K562 treated with DMSO at 1 percent for 12 hours (cell line): Measurements from ENCODE around the gene RABL3. TPM values are rescaled to one million over a fixed set of nuclear protein-coding genes. Genes with fewer than 3 reads are reported as not detected.

Experiments used
- total RNA-seq: library from RNA; unstranded; fragments of 300-600 nt; gene quantifications from 2 replicates; pipeline ENCODE4 v1.2.3, GENCODE V29; 2022; ENCODE audit not compliant: insufficient read depth

Gene RABL3
- 2.6 and 4.2 TPM in 2 replicates for total RNA-seq

DNA sequence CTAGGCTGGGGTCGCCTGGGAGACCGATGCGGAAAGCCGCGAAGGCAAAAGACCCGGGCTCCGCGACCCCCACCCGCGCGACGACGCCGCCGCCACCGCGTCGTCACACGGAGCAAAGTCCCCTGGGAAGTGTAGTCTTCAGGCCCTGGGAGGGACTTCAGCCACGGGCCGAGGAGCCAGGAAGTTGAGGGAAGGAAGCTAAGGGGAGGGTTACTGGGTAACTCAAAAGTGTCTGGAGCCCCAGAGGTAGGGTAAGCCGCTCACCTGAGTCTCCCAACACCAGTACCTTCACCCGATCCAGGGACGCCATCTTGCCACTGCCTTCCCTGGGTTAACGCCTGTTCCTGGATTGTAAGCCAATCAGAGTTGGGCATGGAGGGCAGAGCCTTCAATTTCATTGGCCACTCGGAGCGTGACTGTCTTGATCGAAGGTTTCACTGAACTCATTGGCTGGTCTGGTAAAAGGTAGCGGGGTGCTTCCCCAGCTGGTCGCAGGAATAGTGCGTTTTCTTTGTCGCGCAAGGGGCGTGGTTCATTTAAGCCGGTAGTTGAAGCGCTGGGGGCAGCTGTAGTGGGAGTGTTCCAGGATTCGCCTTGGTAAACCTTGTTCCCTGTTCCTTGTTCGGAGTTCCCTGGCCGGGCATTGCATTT lies at the start of gene RABL3, which contains the start of gene GTF2E1:
RABL3 (minus strand) TSS at position 319 of the 651 bp plus-strand sequence; CDS start at position 310, 9 bp downstream.
GTF2E1 (plus strand) TSS at position 547 of the 651 bp plus-strand sequence. CDS start 7,809 bp downstream, outside the sequence.

DNA sequence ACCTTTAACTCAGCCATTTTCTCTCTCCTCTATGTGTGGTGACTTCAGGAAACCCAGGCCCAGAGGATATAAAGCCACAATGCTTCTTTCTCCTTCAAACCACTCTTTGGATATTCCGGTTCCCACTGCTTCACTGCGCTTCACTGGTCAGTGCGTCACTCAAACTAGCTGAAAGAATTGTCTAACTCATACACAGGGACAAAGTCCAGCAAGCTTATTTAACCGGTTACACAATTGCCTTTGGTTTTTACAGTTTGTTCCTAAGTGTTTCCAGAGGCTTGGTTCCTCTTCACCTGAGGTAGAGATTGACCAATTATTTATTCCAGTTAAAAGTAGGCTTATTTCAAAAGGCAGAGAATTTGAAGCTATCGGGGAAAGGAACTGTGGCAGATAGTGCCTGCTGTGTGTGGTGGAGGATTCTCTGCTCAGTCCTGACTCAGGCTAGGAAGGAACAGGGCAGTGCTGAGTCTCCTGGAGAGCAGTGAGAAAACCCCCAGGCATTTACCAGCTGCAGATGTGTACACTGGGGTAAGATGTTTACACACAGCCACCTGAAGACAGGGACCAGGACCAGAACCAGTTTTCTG lies 60.1 kb downstream of the RABL3 start, which contains the start of gene HGD:
HGD (minus strand) TSS at position 145 of the 587 bp plus-strand sequence; CDS start at position 17, 128 bp downstream.

Other genes starting within 250 kb of the RABL3 start
- gene NDUFB4, start 146.2 kb downstream of the RABL3 start, total RNA-seq: 203 and 205 TPM in 2 replicates
- not detected in 2 replicates for gene HGD, start 60.3 kb downstream of the RABL3 start, total RNA-seq
- 3.0 and 9.9 TPM in 2 replicates for gene GTF2E1, start 228 bp upstream of the RABL3 start, total RNA-seq
- gene STXBP5L, start 165.7 kb upstream of the RABL3 start, total RNA-seq: 0.07 TPM in 1 of 2 replicates, not detected in the other